KBM-7 (cell line): ENCODE measurements around the gene EPB41L3.
"Not testable (repeated sequence)": the region's sequence is repeated elsewhere in the genome, so short reads cannot be mapped to it uniquely, and the experiment has no call there.

Experiments used
- DNase-seq: peaks from one replicate; pipeline ENCODE4 v3.0.0-alpha.2; 2015
- in situ Hi-C: fragments of 300-500 bp; cut with MboI; formaldehyde crosslinking; loops from 2 replicates; pipeline ENCODE4 v1.14.3; 2020; ENCODE audit warnings: low sequenced_read_pairs, low pct_unique_long_range_greater_than_20kb, mixed read lengths

Gene EPB41L3

DNA sequence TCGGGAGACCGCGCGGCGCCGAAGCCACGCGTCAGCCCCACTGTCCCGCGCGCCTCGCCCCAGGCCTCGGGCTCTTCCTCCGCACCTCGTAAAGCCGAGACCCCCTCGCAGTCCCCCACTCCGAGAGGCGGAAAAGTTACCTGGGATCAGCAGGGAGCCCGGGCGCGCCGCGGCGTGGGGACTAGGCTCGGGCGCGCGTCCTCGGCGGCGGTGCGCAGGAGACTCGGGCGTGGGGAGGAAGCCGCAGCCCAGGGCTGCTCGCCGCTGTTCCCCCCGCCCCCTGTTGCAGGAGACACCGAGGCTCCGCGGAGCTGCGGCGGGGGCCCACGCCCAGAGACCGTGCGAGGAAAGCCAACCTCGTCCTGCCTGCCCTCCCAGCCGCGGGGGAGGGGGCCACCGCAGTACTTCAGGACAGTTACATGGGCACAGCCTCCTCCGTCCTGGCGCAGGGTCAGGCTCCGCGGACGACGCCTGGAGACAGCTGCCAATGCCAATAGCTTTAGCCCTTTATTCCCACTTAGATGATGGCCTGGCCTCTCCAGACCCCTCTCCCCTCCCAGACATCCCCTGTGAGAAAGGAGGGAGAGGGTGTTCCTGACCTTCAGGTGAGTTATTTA lies at the start of gene EPB41L3:
Gene EPB41L3, minus strand, starts transcription at position 225 of the 617 bp plus-strand sequence. CDS start 54,814 bp downstream, outside the sequence.
- in situ Hi-C loops, result no loop called here

DNA sequence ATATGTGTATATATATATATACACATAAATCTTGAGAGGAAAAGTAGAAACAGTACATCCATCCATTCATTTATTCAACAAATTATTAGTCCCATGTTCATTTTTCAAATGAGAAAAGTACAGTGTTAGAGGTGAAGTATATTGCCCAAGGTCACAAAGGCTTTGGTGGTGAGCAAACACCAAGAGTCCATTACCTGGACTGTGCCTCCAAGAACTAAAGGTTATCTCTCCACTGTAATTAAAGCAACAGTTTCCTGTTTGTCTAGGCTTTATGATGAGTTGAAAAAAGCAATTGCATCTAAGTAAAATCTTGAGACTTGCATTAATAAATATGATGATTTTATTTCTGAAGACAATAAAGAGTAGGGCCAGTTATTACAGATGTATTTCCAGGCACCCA lies 44.7 kb upstream of the EPB41L3 start:
- in situ Hi-C loops, result no loop called here
- no peak for DNase-seq

More for the DNA sequence above, at the start of gene EPB41L3:
- peak; percentile 70 for DNase-seq

DNA sequence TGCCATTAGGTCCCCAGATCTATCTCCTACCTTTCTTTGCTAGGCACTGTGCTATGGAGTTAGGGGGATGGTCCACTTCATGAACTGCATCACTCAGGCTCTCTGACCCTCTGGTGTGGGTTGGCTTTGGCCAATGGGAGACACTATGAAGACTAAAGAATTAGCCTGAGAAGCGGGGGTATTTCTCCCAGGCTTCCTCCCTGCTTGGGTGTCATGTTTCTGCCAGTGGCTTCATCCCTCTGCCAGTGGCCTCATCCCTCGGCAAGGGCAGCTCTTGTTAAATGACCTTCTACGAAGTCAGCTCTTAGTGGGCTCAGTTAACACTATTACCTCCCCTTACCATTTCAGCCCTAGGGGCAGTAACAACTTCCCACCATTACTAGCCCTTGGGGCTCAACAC lies 41.9 kb upstream of the EPB41L3 start:
- in situ Hi-C loops, result no loop called here
- no peak for DNase-seq

DNA sequence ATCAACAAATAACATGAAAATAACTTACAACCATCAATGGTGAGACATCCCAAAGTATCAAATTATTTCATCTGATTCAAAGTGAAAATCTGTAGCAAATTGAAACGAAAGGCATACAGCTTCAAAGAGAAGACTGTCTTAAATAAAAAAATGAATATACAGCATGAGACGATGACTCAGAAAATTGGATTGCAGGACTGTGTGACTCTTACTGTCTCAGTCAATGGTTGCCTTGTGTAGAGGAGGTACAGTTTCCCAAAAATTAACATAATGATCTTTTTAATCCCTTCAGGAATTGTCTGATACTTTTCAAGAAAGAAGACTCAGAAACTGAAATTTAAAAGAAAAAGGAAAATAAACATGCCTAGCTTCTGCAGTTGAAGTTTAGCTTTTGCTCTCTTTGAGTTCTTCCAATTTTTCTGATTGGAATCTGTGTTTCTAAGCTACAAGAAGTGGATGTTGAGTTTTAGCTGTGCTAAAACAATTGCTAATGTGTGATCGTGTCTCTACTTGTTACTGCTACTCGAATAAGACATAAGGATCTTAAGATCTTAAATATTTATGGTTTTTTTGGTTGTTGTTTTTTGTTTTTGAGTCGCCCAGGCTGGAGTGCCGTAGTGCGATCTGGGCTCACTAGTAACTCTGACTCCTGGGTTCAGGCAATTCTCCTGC lies 41.1 kb upstream of the EPB41L3 start:
- in situ Hi-C loops, result no loop called here

DNA sequence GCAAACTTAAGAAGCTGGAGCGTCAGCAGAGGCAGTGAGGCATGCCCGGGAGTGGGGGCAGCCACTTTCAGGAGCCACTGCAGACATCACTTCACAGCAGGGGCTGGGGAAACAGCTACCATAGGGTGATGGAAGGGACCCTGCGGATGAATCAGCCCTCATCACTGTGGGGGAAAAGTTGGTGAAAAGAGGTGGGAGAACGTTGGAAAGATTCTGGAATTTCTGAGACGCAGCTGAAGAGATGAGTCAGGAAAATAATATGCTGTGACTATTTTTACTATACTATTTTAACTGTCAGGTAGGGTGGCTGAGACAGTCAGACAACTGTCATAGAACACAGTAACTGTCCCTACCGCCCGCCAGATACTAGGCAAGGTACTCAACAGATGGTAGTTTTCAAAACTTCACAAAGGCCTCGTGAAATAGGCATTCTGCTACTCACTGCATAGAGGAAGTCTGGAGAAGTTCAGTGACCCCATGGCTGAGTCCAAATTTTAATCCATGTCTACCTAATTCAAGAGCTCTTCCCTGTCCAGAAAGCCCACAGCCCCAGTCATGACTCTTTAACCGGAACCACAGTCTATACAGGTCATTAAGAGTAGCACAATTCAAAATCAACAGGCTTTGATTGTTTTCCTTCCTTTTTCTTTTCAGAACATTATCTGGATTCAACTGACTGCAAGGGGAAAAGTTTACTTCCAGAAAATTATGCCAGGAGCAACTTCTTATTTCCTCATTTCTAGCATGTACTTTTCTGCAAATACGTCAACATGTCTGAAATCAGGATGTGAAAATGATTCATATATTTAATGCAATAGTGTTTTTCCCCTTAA lies 39.3 kb upstream of the EPB41L3 start:
- no peak for DNase-seq

More for the DNA sequence above, 41.1 kb upstream of the EPB41L3 start:
- no peak for DNase-seq

DNA sequence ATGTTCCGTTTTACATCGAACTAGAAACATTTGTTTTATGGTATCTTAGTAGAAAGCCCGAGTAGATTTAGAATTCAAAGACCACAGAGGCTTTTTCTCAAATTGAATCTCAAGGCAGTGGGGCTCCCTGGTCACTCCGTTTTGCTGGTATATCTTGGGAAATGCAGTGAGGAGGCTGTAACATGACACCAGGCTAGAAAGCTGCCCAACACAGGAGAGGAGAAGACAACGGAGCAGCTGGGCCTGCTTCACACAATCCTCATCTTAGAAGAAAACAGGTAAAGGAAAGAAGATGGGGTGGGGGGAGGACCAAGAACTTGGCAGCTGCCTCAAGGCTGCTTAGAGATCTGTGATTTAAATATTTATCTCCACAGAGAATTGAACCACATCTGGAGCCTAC lies 38.3 kb upstream of the EPB41L3 start:
- no peak for DNase-seq
- in situ Hi-C loops, result no loop called here

More for the DNA sequence above, 39.3 kb upstream of the EPB41L3 start:
- in situ Hi-C loops, result no loop called here

DNA sequence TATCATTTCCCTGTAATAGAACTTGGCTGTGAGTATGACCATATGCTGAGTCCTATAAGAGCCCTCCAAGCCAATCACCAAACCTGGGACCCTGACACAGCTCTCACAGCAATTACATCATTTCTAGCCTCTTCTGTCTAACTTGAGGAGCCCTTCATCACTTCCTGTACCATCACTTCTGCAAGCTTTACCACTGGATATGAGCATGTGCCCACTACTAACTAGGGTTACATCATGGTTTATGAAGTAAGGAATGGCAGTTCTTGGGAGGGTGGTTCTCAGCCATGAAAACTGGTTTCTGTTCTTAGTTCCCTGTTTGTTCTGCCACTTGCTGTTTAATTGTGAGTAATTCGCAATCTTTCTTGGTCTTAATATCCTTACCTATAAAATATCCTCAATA lies 31.0 kb upstream of the EPB41L3 start:
- no peak for DNase-seq
- in situ Hi-C loops, result no loop called here

DNA sequence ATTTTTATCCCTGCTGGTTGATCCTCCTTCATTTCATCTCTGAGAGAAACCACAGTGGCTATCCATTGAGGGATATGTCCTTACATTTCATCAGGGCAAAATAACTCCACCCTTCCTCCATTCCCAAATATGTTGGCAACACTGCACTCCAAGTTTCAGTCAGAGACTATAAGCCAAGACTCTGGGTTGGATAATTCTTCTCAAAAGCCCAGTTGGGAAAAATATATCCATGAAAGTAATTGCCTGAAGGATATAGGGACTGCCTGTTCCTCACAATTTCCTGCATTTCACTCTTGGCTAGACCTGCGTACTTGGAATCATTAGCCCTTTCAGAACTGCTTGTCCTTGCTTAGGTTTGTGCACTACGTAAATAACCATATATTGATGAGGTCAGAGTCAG lies 27.9 kb upstream of the EPB41L3 start:
- in situ Hi-C loops, result no loop called here
- no peak for DNase-seq

DNA sequence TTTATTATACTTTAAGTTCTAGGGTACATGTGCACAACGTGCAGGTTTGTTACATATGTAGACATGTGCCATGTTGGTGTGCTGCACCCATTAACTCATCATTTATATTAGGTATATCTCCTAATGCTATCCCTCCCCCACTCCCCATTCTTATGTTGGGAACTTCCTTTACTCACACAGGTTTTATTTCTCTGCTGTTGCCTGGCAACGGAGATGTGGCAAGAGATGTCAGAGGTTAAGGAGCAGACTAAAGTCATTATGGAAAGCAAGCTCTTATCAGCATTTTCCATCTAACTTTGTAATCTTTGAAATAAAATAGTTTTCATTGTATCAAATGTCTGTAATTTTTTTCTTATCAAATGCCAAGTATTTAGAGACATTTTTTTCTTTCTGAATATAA lies 26.8 kb upstream of the EPB41L3 start:
- in situ Hi-C loops, result not testable (repeated sequence)
- DNase-seq, result peak; percentile 77

DNA sequence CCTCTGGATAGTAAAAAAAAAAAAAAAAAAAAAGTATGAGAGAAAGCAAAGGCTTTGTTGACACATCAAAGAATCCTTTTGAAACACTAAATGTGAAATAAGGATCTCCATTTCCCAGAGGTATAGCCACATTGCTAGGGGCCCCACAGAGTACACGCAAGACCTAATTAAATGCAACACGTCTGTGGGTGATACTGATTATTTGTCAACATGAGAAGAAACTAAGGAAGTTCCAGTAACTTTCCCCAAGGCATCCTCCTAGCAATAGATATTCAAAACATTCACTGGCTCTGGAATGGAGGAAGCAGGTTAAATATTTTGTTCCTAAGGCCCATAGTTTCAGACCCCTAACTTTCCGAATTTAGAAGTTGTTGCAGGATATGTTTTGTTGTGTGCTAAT lies 24.6 kb upstream of the EPB41L3 start:
- in situ Hi-C loops, result no loop called here

DNA sequence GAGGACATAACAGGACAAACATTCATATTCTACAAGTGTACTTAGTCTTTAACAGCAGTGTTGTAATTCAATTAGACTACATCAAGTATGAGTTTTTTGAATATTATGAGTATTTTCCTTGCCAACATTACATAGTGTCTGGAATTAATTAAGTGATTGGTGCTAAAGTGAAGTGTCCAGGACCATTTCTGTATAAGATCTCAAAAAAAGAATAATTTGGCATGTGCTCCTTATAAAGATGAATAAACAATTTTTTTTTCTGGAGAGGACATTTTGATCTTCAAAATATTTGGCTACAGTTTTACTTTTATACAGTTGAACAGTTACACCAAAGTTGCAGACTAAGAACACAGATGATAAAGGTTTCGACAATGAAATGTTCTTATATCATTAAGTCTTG lies 15.1 kb upstream of the EPB41L3 start:
- DNase-seq, result no peak
- in situ Hi-C loops, result no loop called here

More for the DNA sequence above, 24.6 kb upstream of the EPB41L3 start:
- no peak for DNase-seq

DNA sequence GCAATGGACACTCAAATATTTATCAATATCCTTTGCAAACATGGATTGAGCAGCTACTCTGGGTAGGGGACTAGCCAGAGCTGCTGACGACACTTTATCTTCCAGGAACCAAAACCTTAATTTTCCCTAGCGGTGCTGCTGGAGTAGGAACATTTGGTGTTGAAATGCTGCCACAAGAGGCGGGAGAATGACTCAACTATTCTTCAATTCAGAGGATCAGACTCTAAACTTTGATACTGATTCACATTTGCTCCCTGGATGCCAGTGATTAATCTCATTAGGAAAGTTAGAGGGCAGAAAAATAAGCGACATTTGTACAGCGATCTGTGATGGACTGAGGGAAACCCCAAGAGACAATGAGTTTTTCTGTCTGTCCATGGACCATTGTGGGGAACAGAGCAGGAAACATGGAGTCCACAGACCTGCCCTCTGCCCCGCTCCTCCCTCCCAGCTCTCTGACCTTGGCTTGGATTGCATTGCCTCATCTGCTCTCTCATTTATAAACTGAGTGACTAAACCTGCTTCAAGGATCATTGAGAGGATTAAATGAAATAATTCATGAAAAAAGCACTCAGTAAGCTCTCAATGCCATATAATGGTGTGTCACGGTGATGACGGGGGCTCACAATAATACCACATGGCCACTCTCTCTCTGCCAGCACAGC lies 12.6 kb upstream of the EPB41L3 start:
- no peak for DNase-seq
- in situ Hi-C loops, result no loop called here

DNA sequence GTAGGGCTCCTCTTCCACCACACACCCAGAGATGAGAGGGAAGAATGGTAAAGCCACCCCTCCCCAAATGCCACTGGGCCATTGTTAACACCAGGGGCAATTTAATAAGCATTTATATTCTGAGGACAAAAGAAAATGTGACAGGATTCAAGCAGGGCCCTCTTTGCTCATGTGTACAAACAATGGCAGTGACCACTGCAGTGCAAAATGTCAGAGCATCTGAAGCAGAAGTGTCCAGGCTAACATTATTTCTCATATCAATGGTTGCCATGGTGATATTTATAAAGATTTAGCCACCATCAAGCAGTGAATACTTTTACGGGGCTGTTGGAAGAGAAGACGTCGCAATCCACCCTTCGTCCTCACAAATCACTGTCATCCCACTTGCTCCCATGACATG lies 10.8 kb upstream of the EPB41L3 start:
- DNase-seq, result no peak
- in situ Hi-C loops, result no loop called here

DNA sequence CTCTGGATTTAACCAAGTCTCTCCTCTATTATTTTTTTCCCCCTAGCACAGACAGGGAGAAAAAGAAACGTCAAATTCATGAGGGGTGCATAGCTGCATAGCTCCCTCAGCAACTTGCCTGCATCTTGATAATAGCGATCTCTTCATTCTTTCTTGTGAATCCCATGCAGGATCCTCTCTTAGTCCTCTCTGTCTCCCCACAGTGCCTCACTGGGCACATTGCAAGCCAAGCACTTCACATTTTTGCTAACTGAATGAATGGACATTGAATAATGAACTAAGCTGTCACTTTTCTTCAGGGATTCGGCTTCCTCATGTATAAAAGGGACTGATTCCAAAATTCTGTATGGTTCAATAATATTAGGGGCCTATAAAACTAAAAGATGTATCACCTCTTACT lies 2.9 kb upstream of the EPB41L3 start:
- DNase-seq, result peak; percentile 64
- in situ Hi-C loops, result no loop called here

DNA sequence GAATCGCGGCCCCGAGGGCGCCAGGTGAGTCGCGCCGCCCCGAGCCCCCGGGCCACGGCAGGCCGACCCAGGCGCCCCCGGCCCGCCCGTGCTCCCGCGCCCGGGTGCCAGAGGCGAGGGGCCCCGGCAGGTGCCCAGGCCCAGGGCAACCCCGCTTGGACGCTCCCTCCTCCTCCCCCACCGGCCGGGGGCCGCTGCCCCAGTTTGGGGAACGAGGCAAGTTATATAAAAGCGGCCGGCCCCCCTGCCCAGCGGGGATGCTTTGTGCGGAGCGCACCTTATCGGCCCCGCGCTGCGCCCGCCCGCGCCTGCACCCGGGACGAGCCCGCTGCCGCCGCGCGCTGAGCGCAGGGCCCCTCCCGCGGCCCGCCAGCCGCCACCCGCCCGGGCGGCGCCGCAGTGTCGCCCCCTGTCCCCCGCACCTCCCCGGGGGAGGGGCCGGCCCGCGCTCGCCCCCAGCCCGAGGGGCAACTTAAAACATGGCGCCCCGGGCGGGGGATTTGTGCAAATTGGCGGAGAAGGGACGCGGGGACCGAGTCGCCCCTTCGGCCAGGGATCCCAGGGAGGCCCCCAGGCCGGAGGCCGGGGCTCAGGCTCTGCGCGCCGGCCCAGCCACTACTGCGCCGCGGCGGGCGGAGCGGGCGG lies 639 bp downstream of the EPB41L3 start:
- peak; percentile 21 for DNase-seq
- in situ Hi-C loops, result no loop called here

DNA sequence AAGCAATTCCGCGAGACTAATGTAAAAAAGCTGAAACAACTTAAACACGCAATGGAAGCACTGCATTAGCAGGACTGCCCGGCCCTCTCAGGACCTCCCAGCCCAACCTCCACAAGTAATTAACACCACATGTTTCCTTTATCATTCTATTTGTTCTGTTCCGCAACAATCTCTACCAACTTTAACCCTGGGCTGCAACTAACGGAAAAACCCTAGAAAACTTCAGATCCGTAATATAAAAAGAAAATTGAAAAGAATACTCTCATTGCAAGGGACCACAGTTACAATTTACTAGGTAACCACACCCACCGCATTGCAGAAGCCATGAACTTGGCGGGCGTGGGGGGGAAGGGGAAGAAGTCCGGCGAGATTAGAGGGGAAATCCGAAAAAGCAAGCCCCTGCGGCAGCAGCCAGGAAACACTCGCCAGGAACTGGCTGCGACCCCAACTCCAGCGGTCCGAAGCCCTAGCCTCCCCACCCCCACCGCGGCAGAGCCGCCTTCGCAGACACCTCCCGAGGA lies 1.2 kb downstream of the EPB41L3 start:
- peak; percentile 74 for DNase-seq
- in situ Hi-C loops, result no loop called here

DNA sequence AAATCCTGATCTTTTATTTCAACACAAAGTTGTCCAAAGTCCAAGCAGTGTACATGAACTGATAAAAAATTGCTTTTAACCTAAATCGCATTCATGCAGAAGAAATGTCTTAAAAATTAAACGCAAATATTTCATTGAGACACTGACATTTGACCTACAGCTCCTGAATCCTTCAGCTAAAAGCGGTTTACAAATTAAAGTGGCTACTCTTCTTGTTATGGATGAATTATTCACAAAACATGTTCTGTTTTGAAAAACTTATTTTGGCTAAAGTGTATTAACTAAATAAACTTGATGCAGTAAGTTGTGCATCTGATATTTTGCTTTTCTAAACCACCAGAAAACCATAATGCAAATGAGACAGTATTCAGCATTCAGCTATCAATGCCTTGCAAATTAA lies 2.2 kb downstream of the EPB41L3 start:
- in situ Hi-C loops, result no loop called here
- no peak for DNase-seq

DNA sequence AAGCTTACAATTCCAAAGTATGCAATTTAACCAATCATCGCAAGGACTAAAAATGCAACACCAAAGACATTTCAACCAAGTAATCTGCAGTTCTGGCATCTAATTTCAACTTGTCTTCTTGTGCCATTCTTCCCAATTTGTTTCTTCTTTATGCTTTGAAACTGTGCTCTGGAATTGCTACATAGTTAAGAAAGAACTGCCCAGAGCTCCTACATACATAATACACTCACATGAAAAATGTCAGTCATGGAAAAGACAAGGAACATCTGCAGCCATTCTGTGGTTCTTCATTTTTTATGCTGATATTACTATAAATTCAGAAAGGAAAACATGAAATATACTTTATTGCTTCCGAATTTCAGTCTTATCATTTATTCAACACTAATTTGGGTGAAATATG lies 4.4 kb downstream of the EPB41L3 start:
- no peak for DNase-seq
- in situ Hi-C loops, result no loop called here

DNA sequence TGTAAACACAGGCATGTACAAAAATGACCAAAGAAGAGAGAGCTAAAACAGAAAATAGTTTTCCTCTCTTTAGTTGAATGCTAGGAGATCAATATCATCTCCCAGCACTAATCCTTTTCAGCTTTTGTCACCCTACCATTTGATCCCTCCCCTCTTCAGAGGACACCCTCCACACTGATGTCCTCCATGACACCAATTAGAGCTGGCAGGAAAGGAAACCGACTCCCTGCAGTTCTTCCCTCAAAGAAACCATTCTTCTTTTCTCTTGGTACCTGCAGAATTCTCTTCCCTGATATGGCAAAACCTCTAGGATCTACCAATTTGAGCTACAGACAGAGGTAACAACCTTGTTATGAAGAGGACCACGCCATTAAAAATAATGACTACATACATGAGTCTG lies 5.3 kb downstream of the EPB41L3 start:
- DNase-seq, result no peak
- in situ Hi-C loops, result no loop called here
